ENCODE measurements around the gene CLEC2L.

The CLEC2L gene

GRCh38 chr7:139482662-139483466, 40.6 kb upstream of the CLEC2L start:
- Histone ChIP-seq H4K20me1 (ENCODE audit: insufficient read depth, low read length) (no peaks in the 10 kb centered on the region), H3K27me3 (ENCODE audit: insufficient read depth, low read length, poor library complexity) (no peaks in the 10 kb centered on the region), H3K4me3 (ENCODE audit: low read depth in 1 of 2, low read length in 2 of 2) (no peak overlapping the region), H3K4me2 (ENCODE audit: insufficient read depth, low read length) (no peak overlapping the region), H2AFZ (ENCODE audit: low read depth, low read length) (no peak overlapping the region), H3K9me3 (ENCODE audit: insufficient read depth, low read length, severe bottlenecking) (no peaks in the 10 kb centered on the region), H3K4me1 (ENCODE audit: insufficient read depth, low read length) (no peaks in the 10 kb centered on the region), H3K9ac (ENCODE audit: low read depth, low read length) (no peak overlapping the region), H3K36me3 (ENCODE audit: insufficient read depth, low read length) (no peaks in the 10 kb centered on the region), H3K27ac (ENCODE audit: low read length) (no peak overlapping the region), H3K79me2 (ENCODE audit: insufficient read depth, low read length) (no peaks in the 10 kb centered on the region)
- no peak for DNase-seq
- TF ChIP-seq CTCF (IDR thresholded peaks at IDR 0.05; ENCODE audit: borderline replicate concordance, extremely low read depth, low read length, poor library complexity, severe bottlenecking): no peak
- TF ChIP-seq EZH2 (IDR thresholded peaks at IDR 0.05; ENCODE audit: borderline replicate concordance, low read depth, low read length, severe bottlenecking): no peak
- ATAC-seq (ENCODE audit: insufficient read depth, low read depth): no peak

- Histone ChIP-seq H3K36me3 (ENCODE audit: insufficient read depth, low read length) (no peaks in the 10 kb centered on the region), H3K27ac (ENCODE audit: low read length) (no peak overlapping the region), H3K4me3 (ENCODE audit: low read depth in 1 of 2, low read length in 2 of 2) (no peak overlapping the region), H3K4me1 (ENCODE audit: insufficient read depth, low read length) (no peaks in the 10 kb centered on the region), H3K9me3 (ENCODE audit: insufficient read depth, low read length, severe bottlenecking) (no peaks in the 10 kb centered on the region), H3K9ac (ENCODE audit: low read depth, low read length) (no peak overlapping the region), H3K79me2 (ENCODE audit: insufficient read depth, low read length) (no peaks in the 10 kb centered on the region), H4K20me1 (ENCODE audit: insufficient read depth, low read length) (no peaks in the 10 kb centered on the region), H2AFZ (ENCODE audit: low read depth, low read length) (no peak overlapping the region), H3K27me3 (ENCODE audit: insufficient read depth, low read length, poor library complexity) (no peaks in the 10 kb centered on the region), H3K4me2 (ENCODE audit: insufficient read depth, low read length) (no peak overlapping the region)
- no peak for ATAC-seq (ENCODE audit: insufficient read depth, low read depth)
- no peak for DNase-seq
- no peak for TF ChIP-seq CTCF (IDR thresholded peaks at IDR 0.05; ENCODE audit: borderline replicate concordance, extremely low read depth, low read length, poor library complexity, severe bottlenecking)
- no peak for TF ChIP-seq EZH2 (IDR thresholded peaks at IDR 0.05; ENCODE audit: borderline replicate concordance, low read depth, low read length, severe bottlenecking)
Measured at GRCh38 chr7:139487366-139488080, 36.0 kb upstream of the CLEC2L start.

- Histone ChIP-seq H3K9ac (ENCODE audit: low read depth, low read length) (no peak overlapping the region), H3K36me3 (ENCODE audit: insufficient read depth, low read length) (no peaks in the 10 kb centered on the region), H4K20me1 (ENCODE audit: insufficient read depth, low read length) (no peaks in the 10 kb centered on the region), H3K79me2 (ENCODE audit: insufficient read depth, low read length) (no peaks in the 10 kb centered on the region), H3K4me2 (ENCODE audit: insufficient read depth, low read length) (no peak overlapping the region), H2AFZ (ENCODE audit: low read depth, low read length) (no peak overlapping the region), H3K4me3 (ENCODE audit: low read depth in 1 of 2, low read length in 2 of 2) (no peak overlapping the region), H3K27ac (ENCODE audit: low read length) (no peak overlapping the region), H3K27me3 (ENCODE audit: insufficient read depth, low read length, poor library complexity) (no peaks in the 10 kb centered on the region), H3K9me3 (ENCODE audit: insufficient read depth, low read length, severe bottlenecking) (no peaks in the 10 kb centered on the region), H3K4me1 (ENCODE audit: insufficient read depth, low read length) (no peaks in the 10 kb centered on the region)
- DNase-seq: no peak
- TF ChIP-seq EZH2 (IDR thresholded peaks at IDR 0.05; ENCODE audit: borderline replicate concordance, low read depth, low read length, severe bottlenecking) (no peak), CTCF (IDR thresholded peaks at IDR 0.05; ENCODE audit: borderline replicate concordance, extremely low read depth, low read length, poor library complexity, severe bottlenecking) (no peak)
- no peak for ATAC-seq (ENCODE audit: insufficient read depth, low read depth)
Measured at GRCh38 chr7:139488810-139489209, 34.7 kb upstream of the CLEC2L start.

All from DND-41 (cell line).